Lower leg skin (tissue), 3 donors: ENCODE data around the gene SYCP3.

Experiments used
- CTCF ChIP-seq, 3 donors: fragments of 450-650 bp; IDR thresholded peaks; one replicate each; pipeline ENCODE4 v1.5.1; 2016; ENCODE audit warnings: antibody characterized with exemption in 3 of 3, mild to moderate bottlenecking in 3 of 3, moderate library complexity in 2 of 3
- POLR2A ChIP-seq, 2 donors: fragments of 450-650 bp; IDR thresholded peaks; one replicate each; pipeline ENCODE4 v1.6.1; 2016 to 2017; ENCODE audit warnings: antibody characterized with exemption in 2 of 2, mild to moderate bottlenecking in 1 of 2, moderate library complexity in 1 of 2

GRCh38 chr12:101743724-101744472 lies 4.6 kb upstream of the SYCP3 start:
- TF ChIP-seq POLR2A (IDR thresholded peaks at IDR 0.05) (no peak), CTCF (IDR thresholded peaks at IDR 0.05) (no peak)
